ENCODE measurements around the gene C2CD3.

The C2CD3 gene

DNA sequence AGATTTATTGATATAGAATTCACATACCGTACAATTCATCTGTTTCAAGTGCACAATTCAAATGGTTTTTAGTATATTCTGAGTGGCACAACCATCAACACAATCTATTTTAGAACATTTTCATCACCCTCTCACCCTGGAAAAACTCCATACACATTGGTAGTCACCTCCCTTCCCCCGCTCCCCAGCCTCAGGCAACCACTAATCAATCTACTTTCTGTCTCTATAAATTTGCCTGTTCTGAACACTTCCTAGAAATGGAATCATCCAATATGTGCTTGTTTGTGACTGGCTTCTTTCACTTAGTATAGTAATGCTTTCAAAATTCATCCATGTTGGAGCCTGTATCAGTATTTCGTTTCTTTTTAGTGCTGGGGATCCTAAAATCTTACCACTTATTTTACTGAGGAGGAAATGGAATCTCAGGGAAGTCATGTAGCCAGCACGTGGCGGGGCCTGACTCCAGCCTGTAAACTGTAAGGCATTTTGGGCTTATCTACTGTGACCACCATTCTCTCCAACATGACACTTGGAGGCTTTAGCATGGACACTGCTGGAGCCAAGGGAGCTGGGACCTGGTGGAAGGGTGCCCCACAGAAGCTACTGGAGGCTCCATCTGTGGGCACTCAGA lies 161.0 kb downstream of the C2CD3 start:
- H3K4me3 ChIP-seq (ENCODE audit: low read depth, low read length): no peak overlapping the region
- TF ChIP-seq, protein P1, sequence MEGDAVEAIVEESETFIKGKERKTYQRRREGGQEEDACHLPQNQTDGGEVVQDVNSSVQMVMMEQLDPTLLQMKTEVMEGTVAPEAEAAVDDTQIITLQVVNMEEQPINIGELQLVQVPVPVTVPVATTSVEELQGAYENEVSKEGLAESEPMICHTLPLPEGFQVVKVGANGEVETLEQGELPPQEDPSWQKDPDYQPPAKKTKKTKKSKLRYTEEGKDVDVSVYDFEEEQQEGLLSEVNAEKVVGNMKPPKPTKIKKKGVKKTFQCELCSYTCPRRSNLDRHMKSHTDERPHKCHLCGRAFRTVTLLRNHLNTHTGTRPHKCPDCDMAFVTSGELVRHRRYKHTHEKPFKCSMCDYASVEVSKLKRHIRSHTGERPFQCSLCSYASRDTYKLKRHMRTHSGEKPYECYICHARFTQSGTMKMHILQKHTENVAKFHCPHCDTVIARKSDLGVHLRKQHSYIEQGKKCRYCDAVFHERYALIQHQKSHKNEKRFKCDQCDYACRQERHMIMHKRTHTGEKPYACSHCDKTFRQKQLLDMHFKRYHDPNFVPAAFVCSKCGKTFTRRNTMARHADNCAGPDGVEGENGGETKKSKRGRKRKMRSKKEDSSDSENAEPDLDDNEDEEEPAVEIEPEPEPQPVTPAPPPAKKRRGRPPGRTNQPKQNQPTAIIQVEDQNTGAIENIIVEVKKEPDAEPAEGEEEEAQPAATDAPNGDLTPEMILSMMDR (IDR thresholded peaks at IDR 0.05; ENCODE audit: low read depth, low read length): no peak

DNA sequence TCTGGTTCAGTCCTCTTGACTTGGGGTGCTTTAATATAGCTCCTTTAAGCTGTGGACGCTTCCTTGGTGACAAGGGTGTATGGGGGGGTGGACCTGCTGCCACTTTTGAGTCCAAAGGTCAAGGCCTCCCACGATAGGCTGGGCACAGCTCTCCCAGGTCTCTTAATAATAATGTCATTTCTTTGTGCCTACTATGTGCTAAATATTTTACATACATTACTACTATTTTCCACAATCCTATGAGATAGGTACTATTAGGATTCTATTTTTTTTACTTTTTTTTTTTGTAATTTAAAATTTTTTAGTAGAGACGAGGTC lies 161.6 kb downstream of the C2CD3 start:
- TF ChIP-seq, protein P1 (IDR thresholded peaks at IDR 0.05; ENCODE audit: low read depth, low read length): no peak

DNA sequence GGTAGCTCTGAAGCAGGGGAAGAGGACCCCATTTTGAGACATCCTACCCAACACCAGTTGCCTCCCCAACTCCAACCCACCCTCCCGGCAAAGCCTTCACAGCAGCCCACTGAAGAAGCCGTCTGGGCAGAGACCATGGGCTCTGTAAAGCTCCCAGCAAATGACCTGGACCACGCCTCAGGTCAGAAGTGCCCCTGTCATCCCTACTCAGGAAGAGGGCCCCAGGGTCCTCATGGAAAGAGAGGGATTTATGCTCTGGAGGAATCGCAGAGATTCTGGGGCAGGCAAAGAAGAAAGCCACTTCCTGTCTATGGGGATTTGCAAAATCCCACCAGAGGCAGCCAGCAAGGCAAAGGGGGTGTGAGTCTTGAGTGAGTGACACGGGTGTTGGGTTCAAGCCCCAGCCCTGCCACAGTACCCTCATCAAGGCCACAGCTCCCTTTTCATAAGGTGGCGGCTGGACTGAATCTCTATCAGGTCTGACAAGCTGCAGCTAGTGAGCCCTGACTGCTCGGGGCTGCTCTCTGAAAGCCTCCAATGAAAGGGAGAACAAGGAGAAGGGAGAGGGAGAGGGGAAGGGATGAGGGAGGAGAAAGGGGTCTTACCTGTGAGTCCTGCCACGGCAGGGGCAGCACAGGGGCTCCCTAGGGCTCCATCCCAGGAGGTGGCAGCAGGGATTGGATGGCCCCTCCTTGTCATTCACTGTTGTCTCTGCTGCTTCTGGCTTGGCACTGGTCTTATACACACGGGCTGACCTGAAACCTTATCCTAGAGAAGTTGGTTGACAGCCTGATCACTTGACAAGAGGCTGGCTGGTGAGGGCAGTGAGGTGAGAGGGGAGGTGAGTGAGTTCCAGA lies 162.2 kb downstream of the C2CD3 start, which contains the start of gene UCP3:
Gene UCP3, minus strand, starts transcription at position 713 of the 857 bp plus-strand sequence. CDS start 2,043 bp downstream, outside the sequence.
- no peak within 1 kb of the TSS for H3K4me3 ChIP-seq (ENCODE audit: low read depth, low read length)
- TF ChIP-seq, protein P1 (IDR thresholded peaks at IDR 0.05; ENCODE audit: low read depth, low read length): no peak

More for the DNA sequence above, 161.6 kb downstream of the C2CD3 start:
- no peak overlapping the region for H3K4me3 ChIP-seq (ENCODE audit: low read depth, low read length)

GRCh38 chr11:74007691-74008372 lies 163.0 kb downstream of the C2CD3 start:
- TF ChIP-seq, protein P1 (IDR thresholded peaks at IDR 0.05; ENCODE audit: low read depth, low read length): no peak
- no peak overlapping the region for H3K4me3 ChIP-seq (ENCODE audit: low read depth, low read length)

GRCh38 chr11:74006743-74007304 lies 164.0 kb downstream of the C2CD3 start:
- TF ChIP-seq, protein P1 (IDR thresholded peaks at IDR 0.05; ENCODE audit: low read depth, low read length): no peak
- no peak overlapping the region for H3K4me3 ChIP-seq (ENCODE audit: low read depth, low read length)

DNA sequence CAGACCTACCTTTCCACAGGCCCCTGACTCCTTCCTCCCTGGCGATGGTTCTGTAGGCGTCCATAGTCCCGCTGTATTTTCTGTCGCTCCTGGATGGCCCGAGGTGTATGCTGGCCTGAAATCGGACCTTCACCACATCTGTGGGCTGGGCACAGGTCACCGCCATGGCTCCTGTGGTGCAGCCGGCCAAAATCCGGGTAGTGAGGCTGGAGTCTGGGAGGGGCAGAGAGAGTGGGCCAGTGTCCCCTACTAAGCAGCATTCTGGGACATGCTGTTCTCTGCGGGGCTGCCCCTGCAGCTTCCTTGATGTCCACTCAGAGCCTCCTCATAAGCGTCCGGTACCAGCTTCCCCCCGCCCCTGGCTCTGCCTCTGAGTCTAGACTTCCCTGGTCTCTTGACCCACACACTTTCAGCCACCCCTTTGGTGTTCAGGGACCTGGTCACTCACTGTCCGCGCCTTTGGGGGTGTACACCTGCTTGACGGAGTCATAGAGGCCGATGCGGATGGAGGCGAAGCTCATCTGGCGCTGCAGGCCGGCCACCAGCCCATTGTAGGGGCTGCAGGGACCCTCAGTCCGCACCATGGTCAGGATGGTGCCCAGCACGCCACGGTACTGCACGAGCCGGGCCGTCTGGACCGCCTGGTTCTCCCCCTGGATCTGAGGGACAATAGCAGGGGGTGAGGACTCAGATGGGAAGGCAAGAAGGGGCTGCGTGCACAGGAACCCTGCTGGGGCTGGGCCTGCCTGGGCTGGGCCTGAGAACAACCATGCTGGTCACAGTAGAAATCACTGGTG lies 164.9 kb downstream of the C2CD3 start:
- H3K4me3 ChIP-seq (ENCODE audit: low read depth, low read length): no peak overlapping the region
- TF ChIP-seq, protein P1 (IDR thresholded peaks at IDR 0.05; ENCODE audit: low read depth, low read length): no peak

Measured in WI38 (cell line).